Measurements from ENCODE around the gene LRRC46. TPM values are rescaled to one million over a fixed set of nuclear protein-coding genes. Genes with fewer than 3 reads are reported as not detected.

LRRC46 gene
- total and polyA plus RNA-seq, 2 donors from 2014 or later = 0.91 to 1.5 TPM

DNA sequence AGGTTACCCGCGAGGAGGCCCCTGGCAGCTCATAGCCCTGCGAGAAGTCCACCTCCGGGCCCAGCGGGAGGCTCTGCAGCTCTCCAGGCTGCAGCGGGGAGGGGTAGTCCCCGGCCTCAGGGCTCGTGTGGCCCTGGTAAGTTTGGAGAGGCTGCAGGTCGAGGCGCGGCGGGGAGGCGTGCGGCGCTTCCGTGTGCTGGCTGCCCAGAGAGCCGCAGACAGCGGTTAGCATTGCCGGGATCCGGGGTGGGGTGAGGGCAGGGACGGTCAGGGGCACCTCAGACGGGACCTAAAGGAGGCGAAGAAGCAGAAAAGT lies 16.7 kb downstream of the LRRC46 start:
- intact Hi-C loops (cut with DNase I) = loop anchor here (5.0 to 10.0 kb wide), 2 partner anchors 39 to 167 kb away; no protein-coding TSS in a partner anchor
- Histone ChIP-seq H3K27me3 (ENCODE audit: control insufficient read depth, insufficient read depth, low read length) (peaks cover 27% of the 10 kb centered on the region), H3K9ac (ENCODE audit: low read length in 3 of 3) (no peak overlapping the region), H3K36me3 (ENCODE audit: control insufficient read depth in 2 of 3, insufficient read depth in 3 of 3, low read length in 3 of 3) (no peaks in the 10 kb centered on the region), H3K4me1 (ENCODE audit: control insufficient read depth in 2 of 3, insufficient read depth in 2 of 3, low read depth in 1 of 3, low read length in 3 of 3) (peaks cover 0 to 13% (median 3%) of the 10 kb centered on the region in 3 donors), H3K27ac (ENCODE audit: low read depth in 2 of 2, low read length in 2 of 2) (no peak overlapping the region), H3K4me3 (ENCODE audit: low read length in 3 of 3) (no peak overlapping the region), H3K9me3 (ENCODE audit: control insufficient read depth in 2 of 3, insufficient read depth in 1 of 3, low read length in 3 of 3) (no peaks in the 10 kb centered on the region)
- TF ChIP-seq, protein P1, sequence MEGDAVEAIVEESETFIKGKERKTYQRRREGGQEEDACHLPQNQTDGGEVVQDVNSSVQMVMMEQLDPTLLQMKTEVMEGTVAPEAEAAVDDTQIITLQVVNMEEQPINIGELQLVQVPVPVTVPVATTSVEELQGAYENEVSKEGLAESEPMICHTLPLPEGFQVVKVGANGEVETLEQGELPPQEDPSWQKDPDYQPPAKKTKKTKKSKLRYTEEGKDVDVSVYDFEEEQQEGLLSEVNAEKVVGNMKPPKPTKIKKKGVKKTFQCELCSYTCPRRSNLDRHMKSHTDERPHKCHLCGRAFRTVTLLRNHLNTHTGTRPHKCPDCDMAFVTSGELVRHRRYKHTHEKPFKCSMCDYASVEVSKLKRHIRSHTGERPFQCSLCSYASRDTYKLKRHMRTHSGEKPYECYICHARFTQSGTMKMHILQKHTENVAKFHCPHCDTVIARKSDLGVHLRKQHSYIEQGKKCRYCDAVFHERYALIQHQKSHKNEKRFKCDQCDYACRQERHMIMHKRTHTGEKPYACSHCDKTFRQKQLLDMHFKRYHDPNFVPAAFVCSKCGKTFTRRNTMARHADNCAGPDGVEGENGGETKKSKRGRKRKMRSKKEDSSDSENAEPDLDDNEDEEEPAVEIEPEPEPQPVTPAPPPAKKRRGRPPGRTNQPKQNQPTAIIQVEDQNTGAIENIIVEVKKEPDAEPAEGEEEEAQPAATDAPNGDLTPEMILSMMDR (IDR thresholded peaks at IDR 0.05; ENCODE audit: borderline replicate concordance, extremely low read depth, insufficient read depth) = no peak
- no peak for FAIRE-seq
- DNase-seq = no peak

GRCh38 chr17:47850373-47850691 lies 18.9 kb downstream of the LRRC46 start:
- Histone ChIP-seq H3K9ac (ENCODE audit: low read length in 3 of 3) (peak overlapping the region in 1 of 3 donors; percentile 34), H3K4me3 (ENCODE audit: low read length in 3 of 3) (peak overlapping the region; percentile 11 to 46 (median 31)), H3K27ac (ENCODE audit: low read depth in 2 of 2, low read length in 2 of 2) (peak overlapping the region in 1 of 2 donors; percentile 17), H3K36me3 (ENCODE audit: control insufficient read depth in 2 of 3, insufficient read depth in 3 of 3, low read length in 3 of 3) (no peaks in the 10 kb centered on the region), H3K4me1 (ENCODE audit: control insufficient read depth in 2 of 3, insufficient read depth in 2 of 3, low read depth in 1 of 3, low read length in 3 of 3) (peaks cover 0 to 10% (median 3%) of the 10 kb centered on the region in 3 donors), H3K27me3 (ENCODE audit: control insufficient read depth, insufficient read depth, low read length) (peaks cover 44% of the 10 kb centered on the region), H3K9me3 (ENCODE audit: control insufficient read depth in 2 of 3, insufficient read depth in 1 of 3, low read length in 3 of 3) (no peaks in the 10 kb centered on the region)
- DNase-seq (no peak), FAIRE-seq (no peak)
- intact Hi-C loops (cut with DNase I) = no loop called here
- TF ChIP-seq, protein P1 (IDR thresholded peaks at IDR 0.05; ENCODE audit: borderline replicate concordance, extremely low read depth, insufficient read depth) = no peak

DNA sequence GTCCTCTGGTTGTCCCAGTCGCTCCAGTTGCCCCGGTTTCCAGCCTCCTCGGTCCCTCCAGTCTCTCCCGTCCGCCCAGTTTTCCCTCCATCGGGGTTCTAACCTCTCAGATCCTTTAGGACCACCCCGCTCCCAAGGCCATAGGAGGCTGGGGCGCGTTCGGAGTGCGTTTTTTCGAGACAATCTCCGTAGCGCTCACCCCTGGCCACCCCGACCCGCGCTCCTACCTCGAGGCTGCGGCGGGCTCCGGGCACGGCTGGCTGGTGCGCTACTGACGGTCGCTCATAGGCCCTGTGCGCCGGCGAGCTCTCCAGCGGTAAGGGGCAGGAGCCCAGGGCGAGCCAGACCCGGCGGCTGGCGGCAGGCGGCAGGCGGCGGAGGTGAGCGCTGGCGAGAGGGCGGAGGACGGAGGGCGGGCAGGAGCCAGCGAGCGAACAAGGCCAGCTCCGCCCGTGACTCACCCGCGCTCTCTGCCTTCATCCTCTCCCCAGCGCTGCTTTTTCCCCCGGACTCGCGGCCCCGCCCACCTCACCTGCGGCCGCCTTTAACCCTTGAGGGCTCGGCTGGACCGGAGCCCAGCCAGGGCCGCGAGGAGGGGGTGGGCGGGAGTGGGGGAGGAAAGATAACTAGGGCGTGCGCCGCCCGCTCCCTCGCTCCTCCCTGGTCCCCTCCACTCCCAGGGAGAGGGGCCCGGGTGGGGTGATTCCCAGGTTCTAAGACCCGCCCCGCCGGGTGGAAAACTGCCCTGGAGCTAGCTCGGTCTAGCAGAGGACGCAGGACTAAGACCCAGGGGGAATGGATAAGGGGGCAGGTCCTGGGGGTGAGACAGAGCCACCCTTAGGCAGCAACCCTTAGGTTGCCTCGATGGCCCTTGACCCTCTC lies 19.5 kb downstream of the LRRC46 start, which contains the start of gene SP6:
Gene SP6, minus strand, starts transcription at position 472 of the 882 bp plus-strand sequence. CDS start 2,734 bp downstream, outside the sequence.
- Histone ChIP-seq H3K9ac (ENCODE audit: low read length in 3 of 3) (peak within 1 kb of the TSS in 2 of 3 donors; percentile 34 to 60), H3K9me3 (ENCODE audit: control insufficient read depth in 2 of 3, insufficient read depth in 1 of 3, low read length in 3 of 3) (no peaks in the 10 kb centered on the region), H3K27ac (ENCODE audit: low read depth in 2 of 2, low read length in 2 of 2) (peak within 1 kb of the TSS in 1 of 2 donors; percentile 17), H3K4me1 (ENCODE audit: control insufficient read depth in 2 of 3, insufficient read depth in 2 of 3, low read depth in 1 of 3, low read length in 3 of 3) (peaks cover 0 to 10% (median 3%) of the 10 kb centered on the region in 3 donors), H3K36me3 (ENCODE audit: control insufficient read depth in 2 of 3, insufficient read depth in 3 of 3, low read length in 3 of 3) (no peaks in the 10 kb centered on the region), H3K4me3 (ENCODE audit: low read length in 3 of 3) (peak within 1 kb of the TSS; percentile 11 to 46 (median 31)), H3K27me3 (ENCODE audit: control insufficient read depth, insufficient read depth, low read length) (peaks cover 44% of the 10 kb centered on the region)
- DNase-seq (peak; percentile 83 to 94 (median 85)), FAIRE-seq (no peak)
- TF ChIP-seq, protein P1 (IDR thresholded peaks at IDR 0.05; ENCODE audit: borderline replicate concordance, extremely low read depth, insufficient read depth) = peak; percentile 11
- intact Hi-C loops (cut with DNase I) = no loop called here
